GM21447 (cell line): ENCODE measurements around the gene ORAI2.
A peak's percentile ranks its signal among the peaks of the same experiment; 100 is the strongest.
"Not testable (repeated sequence)": the region's sequence is repeated elsewhere in the genome, so short reads cannot be mapped to it uniquely, and the experiment has no call there.

Experiments
- ATAC-seq: cut with Tn5 transposase; IDR thresholded peaks from one replicate; pipeline ENCODE4 v1.9.1; 2021; ENCODE audit not compliant: unreplicated experiment

The ORAI2 gene

DNA sequence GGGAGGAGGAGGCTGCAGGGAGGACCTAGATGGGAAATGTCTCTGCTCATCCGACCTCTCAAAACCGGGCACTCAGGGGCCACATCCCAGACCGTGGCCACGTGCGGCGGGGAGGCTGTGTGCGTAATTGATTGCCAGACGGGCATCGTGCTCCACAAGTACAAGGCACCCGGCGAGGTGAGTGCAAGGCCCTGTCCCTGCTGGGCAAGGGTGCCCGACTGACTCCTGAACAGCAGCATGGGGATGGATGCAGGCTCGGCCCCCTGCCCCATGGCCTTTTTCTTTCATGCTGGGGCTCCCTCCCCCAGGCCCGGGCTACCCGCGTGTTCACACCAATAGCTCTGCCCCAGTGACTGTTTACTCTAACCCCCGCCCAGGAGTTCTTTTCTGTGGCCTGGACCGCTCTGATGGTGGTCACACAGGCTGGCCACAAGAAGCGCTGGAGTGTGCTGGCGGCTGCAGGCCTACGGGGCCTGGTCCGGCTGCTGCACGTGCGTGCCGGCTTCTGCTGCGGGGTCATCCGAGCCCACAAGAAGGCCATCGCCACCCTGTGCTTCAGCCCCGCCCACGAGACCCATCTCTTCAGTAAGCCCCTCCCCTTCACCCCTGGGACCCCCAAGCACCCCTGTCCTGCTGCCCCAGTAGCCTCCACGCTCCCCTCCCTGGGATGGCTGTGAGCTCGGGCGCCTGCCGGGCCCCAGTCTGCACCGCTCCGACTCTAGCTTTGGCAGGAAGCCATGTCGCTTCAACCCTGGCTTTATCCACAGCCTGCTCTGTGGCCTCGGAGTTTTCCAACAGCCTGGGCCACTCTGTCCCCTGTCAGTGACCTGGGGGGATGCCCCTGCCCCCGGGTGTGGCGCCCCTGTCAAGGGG is 35.3 kb downstream of the ORAI2 start:
- ATAC-seq = no peak

DNA sequence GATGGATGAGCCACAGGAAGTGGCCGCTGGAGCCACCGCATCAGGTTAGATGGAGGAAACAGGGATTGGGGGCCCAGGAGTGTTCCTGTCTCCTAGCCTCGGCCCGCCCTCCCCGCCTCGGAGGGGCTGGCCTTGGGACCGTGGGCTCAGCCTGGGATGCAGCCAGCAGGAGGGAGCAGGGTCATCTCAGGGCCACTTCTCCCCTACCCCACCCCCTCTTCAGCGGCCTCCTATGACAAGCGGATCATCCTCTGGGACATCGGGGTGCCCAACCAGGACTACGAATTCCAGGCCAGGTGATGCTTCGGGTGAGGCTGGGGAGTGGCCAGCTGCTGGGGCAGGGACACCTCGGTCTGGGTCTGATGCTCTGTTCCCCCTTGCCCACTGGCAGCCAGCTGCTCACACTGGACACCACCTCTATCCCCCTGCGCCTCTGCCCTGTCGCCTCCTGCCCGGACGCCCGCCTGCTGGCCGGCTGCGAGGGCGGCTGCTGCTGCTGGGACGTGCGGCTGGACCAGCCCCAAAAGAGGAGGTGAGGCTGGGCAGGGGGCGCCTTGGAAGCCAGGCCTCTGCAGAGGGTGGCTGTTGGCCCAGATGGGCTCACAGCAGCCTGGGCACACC is 36.1 kb downstream of the ORAI2 start:
- ATAC-seq = no peak

DNA sequence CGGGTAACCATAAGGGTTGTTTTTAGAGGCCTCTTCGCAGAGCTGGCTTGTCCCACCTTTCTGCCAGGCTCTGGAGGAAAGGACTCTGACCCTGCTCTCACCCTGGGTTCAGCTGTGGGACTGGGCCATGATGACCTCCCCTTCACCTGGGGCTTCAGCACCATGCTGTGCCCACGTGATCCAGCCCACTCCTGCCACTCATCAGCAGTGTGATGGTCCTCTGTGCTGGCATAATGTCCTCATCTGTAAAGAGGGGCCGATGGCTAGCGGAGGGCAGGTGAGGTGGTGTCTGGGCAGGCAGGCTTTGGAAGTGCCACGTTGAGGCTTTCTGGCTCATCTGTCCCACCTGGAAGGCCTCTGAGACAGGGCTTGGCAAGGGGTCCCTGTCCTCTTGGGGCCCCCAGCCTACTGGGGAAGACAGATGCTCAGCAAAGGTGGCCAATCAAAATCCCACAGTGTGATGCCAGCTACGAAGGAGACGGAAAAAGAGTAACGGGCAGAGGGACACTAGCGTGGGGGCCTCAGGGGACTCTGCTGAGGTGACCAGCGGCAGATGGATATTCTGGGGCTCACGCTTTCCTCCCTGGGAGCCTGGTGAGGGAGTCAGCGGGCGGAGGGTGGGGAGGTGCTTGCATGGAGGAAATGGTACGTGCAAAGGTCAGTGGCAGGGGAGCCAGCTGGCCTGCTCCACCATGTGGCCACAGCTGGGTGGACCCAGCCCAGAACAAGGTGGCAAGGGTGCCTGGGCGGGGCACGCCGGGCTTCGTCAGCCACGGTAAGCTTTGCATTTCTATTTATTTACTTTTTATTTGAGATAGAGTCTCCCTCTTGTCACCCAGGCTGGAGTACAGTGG is 36.8 kb downstream of the ORAI2 start:
- ATAC-seq = no peak

DNA sequence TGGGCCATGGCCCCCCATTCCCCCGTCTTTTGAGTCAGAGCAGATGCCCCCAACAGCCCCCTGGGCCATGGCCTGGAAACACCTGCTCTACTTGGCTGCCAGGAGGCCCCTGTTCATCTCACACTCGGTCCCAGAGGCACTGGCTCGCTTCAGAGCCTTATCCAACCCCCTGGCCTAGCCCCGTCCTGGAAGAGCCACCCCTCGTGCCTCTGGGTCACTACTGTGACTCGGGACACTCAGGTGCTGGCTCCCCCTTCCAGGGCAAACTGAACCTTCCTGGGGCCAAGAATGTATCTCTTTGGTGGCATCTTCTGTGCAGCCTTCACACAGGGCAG is 38.4 kb downstream of the ORAI2 start:
- ATAC-seq = no peak

DNA sequence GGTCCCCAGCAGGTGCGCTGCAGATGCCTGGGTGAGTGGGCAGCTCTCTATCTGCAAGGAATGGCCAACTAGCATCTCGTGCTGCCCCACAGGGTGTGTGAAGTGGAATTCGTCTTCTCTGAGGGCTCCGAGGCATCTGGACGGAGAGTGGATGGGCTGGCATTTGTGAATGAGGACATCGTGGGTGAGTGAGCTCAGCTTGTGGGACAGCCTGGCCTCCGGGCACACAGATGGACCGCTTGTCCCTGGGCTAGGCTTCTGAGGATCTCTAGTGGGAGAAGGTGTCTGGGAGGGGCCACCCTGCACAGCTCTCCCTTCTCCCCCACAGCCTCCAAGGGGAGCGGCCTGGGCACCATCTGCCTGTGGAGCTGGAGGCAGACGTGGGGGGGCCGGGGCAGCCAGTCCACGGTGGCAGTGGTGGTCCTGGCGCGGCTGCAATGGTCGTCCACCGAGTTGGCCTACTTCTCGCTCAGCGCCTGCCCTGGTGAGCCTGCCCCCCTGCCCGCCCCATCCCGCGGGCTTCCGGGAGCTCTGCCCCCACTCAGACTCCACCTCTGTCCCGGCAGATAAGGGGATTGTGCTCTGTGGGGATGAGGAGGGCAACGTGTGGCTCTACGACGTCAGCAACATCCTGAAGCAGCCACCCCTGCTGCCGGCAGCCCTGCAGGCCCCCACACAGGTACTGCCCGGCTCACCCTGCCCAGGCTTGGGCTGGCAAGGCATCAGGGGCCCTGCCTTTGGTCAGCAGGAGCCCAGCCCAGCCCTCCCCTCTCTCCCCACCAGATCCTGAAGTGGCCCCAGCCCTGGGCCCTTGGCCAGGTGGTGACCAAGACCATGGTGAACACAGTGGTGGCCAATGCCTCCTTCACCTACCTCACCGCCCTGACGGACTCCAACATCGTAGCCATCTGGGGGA is 39.0 kb downstream of the ORAI2 start:
- ATAC-seq = no peak

DNA sequence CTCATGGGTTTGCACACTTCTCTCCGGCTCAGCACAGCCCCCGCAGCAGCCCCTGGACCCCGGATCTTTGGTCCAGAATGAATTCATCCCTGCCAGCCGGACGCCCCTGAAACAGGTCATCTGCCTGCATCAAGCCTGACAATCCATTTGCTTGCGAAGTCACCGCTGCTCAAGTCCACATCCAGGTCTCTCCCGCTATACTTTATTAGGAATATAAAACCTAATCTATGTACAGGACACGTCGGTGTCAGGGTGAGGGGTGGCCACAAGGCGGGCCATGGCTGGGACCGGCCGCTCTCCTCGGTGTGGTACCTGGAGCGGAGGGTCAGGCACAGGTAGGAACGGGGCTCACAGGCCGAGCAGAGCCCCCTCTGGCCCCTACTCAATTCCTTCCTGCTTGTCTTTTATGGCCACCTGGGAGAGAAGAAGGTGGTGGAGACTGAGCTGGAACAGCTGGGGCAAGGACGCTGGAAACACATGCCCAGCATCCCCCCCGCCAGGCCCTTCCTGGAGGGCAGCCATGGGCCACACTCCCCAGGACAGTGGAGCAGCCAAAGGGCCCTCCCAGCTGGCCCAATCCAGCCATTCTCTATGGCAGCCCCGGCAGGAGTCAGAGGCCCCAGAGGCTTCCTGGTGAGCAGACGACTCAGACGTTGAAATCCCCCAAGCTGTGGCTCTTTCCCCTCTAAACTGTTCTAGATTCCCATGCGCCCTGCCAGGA is 40.1 kb downstream of the ORAI2 start:
- no peak for ATAC-seq

DNA sequence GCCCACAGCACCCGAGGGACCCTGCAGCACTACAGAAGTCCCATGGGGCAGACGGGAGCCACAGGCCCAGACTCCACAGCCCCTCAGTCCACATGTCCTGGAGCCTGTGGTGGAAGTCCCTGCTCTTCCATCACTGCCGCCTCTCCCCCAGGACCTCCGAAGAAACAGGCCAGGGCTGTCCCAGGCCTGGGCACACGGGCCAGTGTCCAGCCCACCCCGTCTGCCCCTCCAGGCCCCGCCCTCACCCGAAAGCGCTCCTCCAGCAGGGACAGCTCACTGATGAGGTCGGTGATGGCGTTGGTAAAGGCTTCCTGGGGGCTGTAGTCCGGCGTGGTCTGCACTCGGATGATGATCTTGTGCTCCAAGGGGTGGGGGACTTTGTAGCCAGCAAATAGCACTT is 40.7 kb downstream of the ORAI2 start:
- ATAC-seq = not testable (repeated sequence)

DNA sequence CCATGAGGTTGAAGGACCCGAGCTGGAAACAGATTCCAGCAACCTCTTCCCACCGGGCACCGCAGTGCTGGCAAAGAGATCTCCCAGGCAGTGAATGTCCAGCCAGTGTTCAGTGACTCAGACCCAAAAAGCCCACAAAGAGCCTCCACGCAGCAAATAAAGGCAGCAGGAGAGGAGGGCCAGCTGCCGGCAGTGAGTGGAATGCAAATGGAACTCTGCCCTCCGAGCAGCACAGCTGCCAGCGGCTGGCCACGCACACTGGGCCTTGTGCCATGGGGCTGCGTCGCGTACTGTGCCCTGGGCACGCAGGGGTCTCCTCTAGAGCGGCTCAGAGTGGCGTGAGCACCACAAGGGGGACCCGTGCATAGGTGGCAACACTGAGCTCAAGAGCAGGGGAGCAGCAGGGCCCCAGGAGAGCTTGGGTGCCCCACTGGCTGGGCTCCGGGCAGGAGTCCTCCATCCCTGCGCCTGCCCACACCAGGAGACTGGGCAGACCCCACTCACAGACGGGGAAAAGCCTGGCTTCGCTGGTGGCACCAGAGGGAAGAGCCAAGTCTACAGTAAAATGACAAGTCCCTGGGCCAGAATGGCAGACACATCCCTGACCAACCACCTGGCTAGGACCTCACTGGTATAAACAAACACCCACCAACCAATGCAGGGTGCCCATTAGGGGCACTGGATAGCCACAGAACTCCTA is 41.5 kb downstream of the ORAI2 start:
- not testable (repeated sequence) for ATAC-seq

DNA sequence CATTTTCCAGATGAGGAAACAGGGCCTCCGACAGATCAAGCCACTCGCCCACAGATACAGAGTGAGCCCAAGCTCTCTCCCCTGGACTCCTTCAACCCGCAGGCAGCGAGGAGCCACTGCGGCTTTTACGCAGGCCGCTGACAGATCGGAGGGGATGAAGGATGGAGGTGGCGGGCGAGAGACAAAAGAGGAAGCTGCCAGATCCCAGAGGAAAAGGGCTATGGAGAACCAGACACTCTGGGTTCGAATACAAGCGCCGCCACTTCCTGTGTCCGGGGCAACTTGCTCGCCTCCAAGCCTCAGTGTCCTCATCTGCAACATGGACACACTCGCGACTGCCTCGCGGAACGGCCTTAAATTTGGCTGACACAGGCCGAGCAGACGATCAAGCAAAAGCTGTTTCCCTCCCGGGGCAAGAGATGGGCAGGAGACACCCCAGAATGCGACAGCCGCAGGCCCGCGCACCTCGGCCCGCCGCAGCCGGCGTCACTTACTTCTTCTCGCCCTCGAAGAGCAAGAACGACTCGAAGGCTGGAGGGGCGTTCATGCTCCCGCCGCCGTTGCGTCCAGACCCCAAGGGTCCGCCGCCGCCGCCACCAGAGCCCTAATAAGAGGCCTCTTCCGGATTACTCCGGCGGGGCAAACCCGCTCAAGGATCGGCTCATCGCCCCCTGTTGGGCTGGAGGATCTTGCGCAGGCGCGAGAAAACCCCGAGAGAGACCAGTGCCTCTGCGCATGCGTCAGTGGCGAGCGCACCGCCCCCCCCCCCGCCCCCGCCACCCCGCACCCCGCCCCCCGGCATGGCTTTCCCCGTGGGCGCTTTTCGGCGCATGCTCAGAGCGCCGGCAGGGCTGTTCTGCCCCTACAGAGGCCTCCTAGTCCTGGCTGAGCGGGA is 45.2 kb downstream of the ORAI2 start, which contains the start of gene POLR2J:
Gene POLR2J (minus strand): TSS at position 609 of the 895 bp plus-strand sequence. CDS start 62 bp downstream, at position 547.
- ATAC-seq = peak; percentile 83

DNA sequence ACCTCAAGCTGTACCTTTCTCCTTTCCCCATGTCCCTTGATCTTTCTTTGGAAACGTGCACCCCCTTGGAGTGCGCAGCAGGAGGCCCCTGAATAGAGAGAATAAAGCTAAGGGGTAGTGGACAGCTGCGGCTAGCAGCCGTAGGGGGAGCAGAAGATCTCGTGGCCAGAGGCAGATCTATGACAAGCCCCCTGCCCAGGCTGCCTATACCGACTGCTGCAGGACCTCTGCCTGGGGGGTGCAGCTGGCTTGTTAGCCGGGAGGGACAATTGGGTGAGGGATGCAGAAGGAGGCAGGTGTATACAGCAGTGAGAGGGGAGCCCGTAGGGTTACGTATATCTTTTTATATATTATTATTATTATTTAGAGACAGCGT is 45.8 kb downstream of the ORAI2 start:
- ATAC-seq = peak; percentile 36

DNA sequence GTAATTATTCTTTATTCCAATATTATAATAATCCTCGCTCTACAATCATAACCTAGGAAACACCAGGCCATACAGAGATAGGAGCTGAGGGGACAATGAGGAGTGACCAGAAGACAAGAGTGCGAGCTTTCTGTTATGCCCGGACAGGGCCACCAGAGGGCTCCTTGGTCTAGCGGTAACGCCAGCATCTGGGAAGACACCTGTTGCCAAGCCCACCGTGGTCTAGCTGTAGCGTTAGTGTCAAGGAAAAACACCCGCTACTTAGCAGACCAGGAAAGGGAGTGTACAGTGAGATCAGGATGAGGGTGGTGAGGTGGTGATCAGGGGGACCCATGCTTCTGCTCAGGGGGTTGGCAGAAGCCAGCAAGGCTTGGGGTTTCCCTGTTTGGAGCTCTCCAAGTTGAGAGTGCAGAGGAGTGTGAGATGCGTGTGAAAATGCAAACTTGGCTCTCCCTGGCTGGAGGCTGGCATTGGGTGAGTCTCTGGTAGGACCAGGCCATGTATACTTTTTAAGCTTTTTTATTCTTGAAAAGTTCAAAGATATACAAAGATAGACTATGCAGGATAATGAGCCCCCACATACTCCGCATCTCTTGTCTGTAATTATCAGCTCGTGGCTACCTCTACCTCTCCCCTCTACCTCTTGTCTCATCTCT is 46.7 kb downstream of the ORAI2 start:
- ATAC-seq = not testable (repeated sequence)

DNA sequence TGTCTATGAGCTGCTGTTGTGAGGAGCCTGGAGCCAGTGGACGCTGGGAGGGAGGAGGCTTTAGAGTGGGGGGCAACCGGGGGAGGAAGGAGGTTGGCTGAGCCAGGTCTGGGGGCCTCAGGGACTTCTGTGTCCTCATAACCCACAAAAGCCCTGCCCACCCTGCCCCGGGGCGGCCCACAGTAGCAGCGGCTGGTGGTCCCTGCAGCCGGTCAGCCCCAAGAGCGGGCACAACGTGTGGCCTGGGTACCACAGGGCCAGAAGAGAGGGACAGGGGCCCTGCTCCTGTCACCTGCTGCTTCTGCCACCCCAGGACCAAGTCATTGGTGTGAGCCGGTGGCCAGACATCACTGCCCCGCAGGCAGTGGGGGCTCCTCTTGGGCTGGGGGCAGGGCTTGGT is 48.6 kb downstream of the ORAI2 start:
- not testable (repeated sequence) for ATAC-seq

DNA sequence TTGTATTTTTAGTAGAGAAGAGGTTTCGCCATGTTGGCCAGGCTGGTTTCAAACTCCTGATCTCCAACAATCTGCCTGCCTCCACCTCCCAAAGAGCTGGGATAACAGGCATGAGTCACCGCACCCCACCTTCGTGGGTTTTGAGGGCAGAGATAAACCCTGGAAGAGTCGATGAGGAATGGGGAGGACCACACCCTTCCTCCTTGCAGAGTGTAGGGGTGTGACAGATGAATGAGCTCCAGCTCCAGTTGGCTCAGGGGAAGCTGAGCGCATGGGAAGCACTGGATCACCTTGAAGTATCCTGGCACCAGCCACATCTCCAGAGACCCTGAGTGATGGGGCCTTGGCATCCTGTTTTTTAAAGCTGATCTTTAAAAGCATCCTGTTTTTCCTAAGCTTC is 50.9 kb downstream of the ORAI2 start:
- ATAC-seq = not testable (repeated sequence)

DNA sequence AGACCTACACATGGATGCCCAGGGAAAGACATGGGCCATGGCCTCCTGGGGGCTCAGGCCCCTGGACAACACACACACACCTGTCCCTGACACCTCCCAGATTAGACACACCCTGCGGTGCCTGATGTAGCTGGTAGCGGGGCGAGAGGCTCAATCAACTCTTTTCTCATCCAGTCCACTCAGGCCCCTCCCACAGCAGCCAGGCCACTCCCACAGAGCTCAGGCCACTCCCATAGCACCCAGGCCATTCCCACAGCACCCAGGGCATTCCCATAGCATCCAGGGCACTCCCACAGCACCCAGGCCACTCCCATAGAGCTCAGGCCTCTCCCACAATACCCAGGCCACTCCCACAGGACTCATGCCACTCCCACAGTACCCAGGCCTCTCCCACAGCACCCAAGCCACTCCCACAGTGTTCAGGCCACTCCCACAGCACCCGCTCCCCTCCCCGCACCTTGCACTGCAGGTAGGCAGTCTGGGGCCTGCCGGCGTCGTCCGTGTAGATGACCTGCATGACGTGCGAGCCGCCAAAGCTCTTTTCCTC is 57.2 kb downstream of the ORAI2 start:
- ATAC-seq = peak; percentile 51

DNA sequence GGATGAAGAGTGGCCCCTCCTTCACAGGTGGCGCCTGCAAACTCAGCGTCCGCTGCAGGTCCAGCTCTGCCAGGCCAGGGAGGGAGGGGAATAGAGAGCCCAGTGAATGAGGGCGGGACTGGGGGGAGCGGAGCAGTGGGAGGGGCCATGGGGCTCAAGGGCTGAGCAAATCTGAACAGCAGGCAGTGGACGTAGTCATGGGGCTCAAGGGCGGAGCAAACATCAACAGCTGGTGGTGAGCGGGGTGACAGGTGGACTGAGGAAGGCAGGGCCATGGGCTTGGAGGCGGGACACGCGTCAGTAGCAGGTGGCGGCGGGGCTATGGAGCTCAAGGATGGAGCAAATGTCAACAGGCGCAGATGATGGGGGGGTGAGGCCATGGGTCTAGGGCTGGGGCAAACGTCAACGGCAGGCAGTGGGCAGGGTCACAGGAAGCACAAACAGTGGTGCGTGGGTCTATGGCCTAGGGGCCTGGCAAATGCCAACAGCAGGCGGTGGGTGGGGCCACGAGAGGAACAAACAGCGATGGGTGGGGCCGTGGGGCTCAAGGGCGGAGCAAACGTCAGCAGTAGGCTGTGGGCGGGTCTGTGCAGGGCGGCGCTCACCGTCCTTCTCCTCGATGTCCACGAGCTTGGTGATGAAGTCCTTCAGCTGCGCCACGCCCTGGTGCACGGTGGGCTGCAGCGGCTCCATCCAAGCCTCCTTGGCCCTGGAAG is 60.0 kb downstream of the ORAI2 start:
- peak; percentile 40 for ATAC-seq

DNA sequence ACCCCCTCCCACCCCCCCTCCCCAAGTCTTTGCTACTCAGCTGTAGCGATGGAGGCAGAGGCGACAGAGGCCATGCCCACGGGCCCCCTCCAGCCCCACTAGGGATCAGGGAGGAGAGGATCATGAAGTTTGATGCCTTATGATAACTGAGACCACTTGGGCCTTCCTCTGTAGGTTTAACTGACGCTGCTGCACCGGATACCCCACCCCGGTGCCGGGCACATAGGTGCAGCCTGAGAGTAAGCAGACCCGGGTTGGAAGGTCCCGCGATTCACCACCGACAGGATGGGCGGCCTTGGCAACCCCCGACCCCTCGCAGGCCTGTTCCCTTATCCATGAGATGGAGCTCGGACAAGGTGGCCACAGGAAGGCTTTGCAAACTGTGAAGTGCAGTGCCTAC is 60.7 kb downstream of the ORAI2 start:
- peak; percentile 0 for ATAC-seq
